Liver (tissue), 3 donors: ENCODE measurements around the gene GLI2.

ENCODE experiments used
- ATF3 ChIP-seq: IDR thresholded peaks from 2 replicates; pipeline ENCODE4 v1.6.1; 2016; ENCODE audit warnings: antibody characterized with exemption
- CTCF ChIP-seq: fragments of 150-350 bp; IDR thresholded peaks from 2 replicates; pipeline ENCODE4 v1.5.1; 2017; ENCODE audit warnings: improper control_type of control experiment, low read depth, low read length; ENCODE audit not compliant: missing input control
- MAX ChIP-seq: IDR thresholded peaks from 2 replicates; pipeline ENCODE4 v1.6.1; 2016; ENCODE audit warnings: antibody characterized with exemption
- RAD21 ChIP-seq, 2 donors: IDR thresholded peaks; 2 replicates each; pipeline ENCODE4 v1.6.1; 2016; ENCODE audit warnings: antibody characterized with exemption in 2 of 2, mild to moderate bottlenecking in 2 of 2
- TAF1 ChIP-seq: conservative IDR thresholded peaks from 2 replicates; pipeline ENCODE4 v1.6.1; 2016; ENCODE audit warnings: antibody characterized with exemption, mild to moderate bottlenecking
- donor health status: healthy.
- donor health status: healthy.

GRCh38 chr2:120737340-120738101, 1.9 kb downstream of the GLI2 start:
- TF ChIP-seq TAF1 (no peak), MAX (no peak), RAD21 (IDR thresholded peaks at IDR 0.05) (no peak), CTCF (no peak), ATF3 (no peak)
